Ascending aorta (tissue), 2 donors: Measurements from ENCODE around the gene RNU1-4. TPM values are rescaled to one million over a fixed set of nuclear protein-coding genes. Genes with fewer than 3 reads are reported as not detected.
"Not testable (repeated sequence)": the region's sequence is repeated elsewhere in the genome, so short reads cannot be mapped to it uniquely, and the experiment has no call there.

Experiments
- DNase-seq, 2 donors: peaks; one replicate each; pipeline ENCODE4 v3.0.0-alpha.2; 2019; ENCODE audit warnings: low spot score in 2 of 2
- H3K27ac ChIP-seq, 2 donors: fragments of 200-600 bp; sonication (generic); one replicate each; pipeline ENCODE4 v1.5.1; 2016 to 2017; ENCODE audit warnings: mild to moderate bottlenecking in 1 of 2
- H3K27me3 ChIP-seq: fragments of 200-600 bp; sonication (generic); one replicate; pipeline ENCODE4 v1.5.1; 2017
- H3K36me3 ChIP-seq, 2 donors: fragments of 200-600 bp; sonication (generic); one replicate each; pipeline ENCODE4 v1.5.1; 2016
- H3K4me1 ChIP-seq, 2 donors: fragments of 200-600 bp; sonication (generic); one replicate each; pipeline ENCODE4 v1.5.1; 2016 to 2017; ENCODE audit warnings: mild to moderate bottlenecking in 1 of 2
- H3K4me3 ChIP-seq, 2 donors: fragments of 200-600 bp; sonication (generic); one replicate each; pipeline ENCODE4 v1.5.1; 2016 to 2017; ENCODE audit warnings: mild to moderate bottlenecking in 1 of 2
- H3K9me3 ChIP-seq, 2 donors: fragments of 200-600 bp; sonication (generic); one replicate each; pipeline ENCODE4 v1.5.1; 2016
- intact Hi-C: fragments of 100-400 bp; cut with DNase I; formaldehyde crosslinking; loops from one replicate; pipeline ENCODE4 v1.15.1; 2023
- total RNA-seq: library from RNA; depleted of rRNA; stranded (reverse); fragments of >200 nt; gene quantifications from one replicate; pipeline ENCODE4 v1.1.0, GENCODE V29; 2016

The RNU1-4 gene
- total RNA-seq, 1 donor from 2014 or later: under 0.01 TPM

DNA sequence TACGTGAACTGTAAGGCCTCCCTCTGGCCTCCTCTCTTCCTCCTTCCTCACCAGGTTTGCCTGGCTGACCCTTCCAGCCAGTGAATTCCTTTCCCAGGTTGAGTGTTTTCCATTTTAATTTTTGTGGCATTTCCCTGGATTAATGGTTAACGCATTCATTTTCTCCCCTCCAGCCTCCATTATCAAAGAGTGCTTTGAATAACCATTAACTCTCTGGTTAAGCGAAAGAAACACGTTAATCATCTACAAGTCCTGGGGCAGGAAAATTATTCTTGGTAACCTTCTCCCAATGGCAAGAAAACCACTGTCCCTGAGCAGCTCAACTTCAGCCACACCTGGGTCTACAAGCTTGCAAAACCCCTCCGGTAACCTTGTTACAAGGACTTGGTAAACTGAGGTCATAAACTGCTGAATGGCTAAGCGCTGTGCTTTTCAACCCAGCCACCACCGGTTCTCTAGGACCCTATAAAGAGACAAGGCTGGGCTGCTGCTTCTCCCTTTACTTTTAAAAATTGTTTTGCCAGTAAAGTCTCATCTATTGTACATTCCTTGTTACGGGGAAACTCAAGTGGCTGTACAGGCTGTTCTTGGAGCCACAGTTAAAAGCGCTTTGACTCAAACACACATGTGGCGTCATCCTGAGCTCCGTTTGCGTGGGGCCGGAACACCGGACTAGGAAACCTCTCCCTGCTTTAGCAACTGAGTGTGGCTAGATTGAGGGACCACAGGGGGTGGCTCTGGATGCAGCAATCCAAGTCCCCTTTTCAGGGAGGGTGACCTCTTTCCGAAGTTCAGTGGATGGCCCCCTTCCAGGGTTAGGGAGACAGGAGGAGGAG is 24.7 kb downstream of the RNU1-4 start:
- DNase-seq, H3K4me3 ChIP-seq, H3K9me3 ChIP-seq, H3K36me3 ChIP-seq, H3K27me3 ChIP-seq, H3K4me1 ChIP-seq, intact Hi-C loops: not testable (repeated sequence)
- peak overlapping the region in 1 of 2 donors; percentile 27 for H3K27ac ChIP-seq

DNA sequence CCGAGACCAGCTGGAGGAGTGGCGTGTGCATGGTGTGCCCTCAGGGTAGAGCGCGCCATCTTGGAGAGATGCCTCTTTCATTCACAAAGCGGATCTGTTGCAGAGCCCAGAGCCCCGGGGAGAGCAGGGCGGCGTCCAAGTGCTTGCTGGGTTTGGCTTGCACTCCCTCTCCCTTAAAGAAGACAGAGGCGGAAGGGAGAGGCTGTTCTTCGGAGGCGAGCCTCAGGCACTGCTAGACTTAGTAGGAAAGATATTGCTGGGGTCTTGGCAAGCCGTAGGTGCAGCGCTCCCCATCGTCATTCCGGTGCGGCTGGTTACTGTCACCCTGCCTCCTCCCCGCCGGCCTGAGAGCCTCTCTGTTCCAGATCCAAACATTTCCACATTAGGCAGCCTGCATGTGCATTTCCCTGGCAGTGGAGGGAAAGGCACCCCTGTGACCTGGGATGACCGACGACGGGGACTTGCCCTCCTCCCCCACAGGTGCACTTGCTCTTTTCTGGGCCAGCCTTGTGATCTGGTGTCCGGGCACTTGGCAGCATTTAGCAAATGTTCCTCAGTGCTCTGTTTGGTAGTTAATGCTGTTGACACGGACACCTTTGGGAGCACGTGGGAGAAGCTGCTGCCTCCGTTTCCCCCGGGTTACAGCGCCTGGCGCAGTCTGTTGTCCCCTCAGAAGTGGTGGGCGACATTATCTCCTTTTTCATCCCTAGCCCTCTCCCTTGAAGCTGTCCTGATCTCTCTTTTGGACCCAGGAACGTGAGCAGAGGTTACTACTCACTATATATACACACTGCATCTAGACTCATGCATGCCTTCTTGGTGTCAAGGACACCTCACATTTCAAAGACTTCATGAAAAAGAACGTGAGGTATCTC is 25.7 kb downstream of the RNU1-4 start:
- H3K4me3 ChIP-seq: peak overlapping the region in 1 of 2 donors; percentile 6
- H3K4me1 ChIP-seq, intact Hi-C loops, H3K36me3 ChIP-seq, H3K9me3 ChIP-seq, DNase-seq, H3K27me3 ChIP-seq: not testable (repeated sequence)
- H3K27ac ChIP-seq: peak overlapping the region in 1 of 2 donors; percentile 18

DNA sequence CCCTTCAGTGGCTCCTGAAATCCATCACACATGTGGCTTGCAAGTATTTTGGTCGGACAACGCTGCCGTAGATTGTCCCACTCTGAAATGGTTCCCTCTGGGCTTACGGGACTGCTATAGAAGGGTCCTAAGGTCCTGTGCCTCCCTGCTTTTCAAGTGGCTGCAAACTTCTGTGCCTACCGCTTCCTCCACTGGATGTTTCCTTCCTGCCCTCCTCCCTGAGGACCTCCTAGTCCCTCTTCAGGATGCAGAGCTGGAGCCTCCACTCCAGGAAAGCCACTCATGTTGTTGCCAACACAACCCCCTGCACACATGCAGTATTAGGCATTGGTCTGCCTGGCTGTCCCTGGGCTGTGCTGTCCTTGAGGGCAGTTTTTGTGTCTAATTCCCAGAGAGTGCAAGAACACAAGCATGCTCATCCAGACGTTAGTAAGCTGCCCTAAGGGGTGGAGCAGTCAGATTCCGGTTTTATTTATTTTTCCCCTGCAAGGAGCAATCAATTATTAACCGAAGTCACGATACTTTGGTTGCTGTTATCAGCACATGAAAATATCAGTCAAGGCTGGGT is 26.5 kb downstream of the RNU1-4 start:
- H3K36me3 ChIP-seq, H3K27me3 ChIP-seq, H3K4me3 ChIP-seq, H3K4me1 ChIP-seq, intact Hi-C loops, H3K9me3 ChIP-seq, H3K27ac ChIP-seq: not testable (repeated sequence)
- DNase-seq: peak in 1 of 2 donors; percentile 52

- H3K27ac ChIP-seq, intact Hi-C loops, H3K4me3 ChIP-seq, H3K9me3 ChIP-seq, H3K4me1 ChIP-seq, H3K27me3 ChIP-seq, DNase-seq, H3K36me3 ChIP-seq: not testable (repeated sequence)
These were observed 29.9 kb downstream of the RNU1-4 start for GRCh38 chr1:16770139-16770759.

GRCh38 chr1:16770896-16771446 is 30.7 kb downstream of the RNU1-4 start:
- intact Hi-C loops, H3K4me3 ChIP-seq, DNase-seq, H3K4me1 ChIP-seq, H3K9me3 ChIP-seq, H3K36me3 ChIP-seq, H3K27me3 ChIP-seq, H3K27ac ChIP-seq: not testable (repeated sequence)

DNA sequence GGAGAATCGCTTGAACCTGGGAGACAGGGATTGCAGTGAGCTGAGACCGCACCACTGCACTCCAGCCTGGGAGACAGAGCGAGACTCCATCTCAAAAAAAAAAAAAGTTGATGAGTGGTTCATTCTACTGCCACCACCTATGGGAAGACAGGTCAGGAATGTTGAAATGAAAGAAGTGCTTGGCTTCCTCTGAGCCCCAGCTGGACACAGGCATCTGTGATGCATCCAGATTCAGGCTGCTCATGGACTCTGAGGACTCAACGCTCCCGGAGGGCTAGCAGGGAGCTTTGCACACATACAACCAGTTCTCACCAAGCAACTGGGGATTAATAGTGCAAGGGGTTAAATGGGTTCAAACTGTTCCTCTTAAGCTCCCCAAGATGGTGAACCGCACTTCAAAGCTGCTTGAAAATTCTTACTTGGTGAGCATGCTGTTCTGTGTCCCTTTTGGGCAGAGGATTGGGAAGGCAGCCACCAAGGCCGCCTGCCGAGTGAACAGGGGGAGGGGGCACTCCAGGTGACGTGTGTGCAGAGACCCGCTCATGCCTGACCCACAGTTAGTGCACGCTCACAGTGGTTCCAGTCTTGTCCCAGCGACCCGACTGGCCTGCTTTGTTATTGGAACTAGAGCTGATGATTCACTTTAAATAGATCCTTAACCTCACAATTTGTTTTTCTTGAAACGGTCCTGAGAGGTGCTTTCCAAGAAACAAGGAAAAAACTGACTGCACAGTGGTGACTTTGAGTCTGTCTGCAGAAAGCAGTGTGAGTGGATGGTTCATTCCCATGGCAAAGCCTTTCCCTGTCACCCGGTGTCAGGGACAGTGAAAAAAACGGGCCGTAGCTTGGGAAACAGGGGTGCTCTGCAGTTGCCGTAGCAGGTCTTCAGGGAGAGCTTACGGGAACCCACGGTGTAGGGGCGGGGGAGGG is 32.2 kb downstream of the RNU1-4 start:
- DNase-seq: peak; percentile 36 to 89
- peak overlapping the region; percentile 10 to 33 for H3K4me3 ChIP-seq
- H3K27me3 ChIP-seq, H3K36me3 ChIP-seq, H3K4me1 ChIP-seq, intact Hi-C loops, H3K9me3 ChIP-seq: not testable (repeated sequence)
- H3K27ac ChIP-seq: peak overlapping the region in 1 of 2 donors; percentile 54

- DNase-seq, H3K27ac ChIP-seq, intact Hi-C loops, H3K36me3 ChIP-seq, H3K4me1 ChIP-seq, H3K27me3 ChIP-seq, H3K4me3 ChIP-seq, H3K9me3 ChIP-seq: not testable (repeated sequence)
These were observed 32.9 kb downstream of the RNU1-4 start for GRCh38 chr1:16773205-16773596.

GRCh38 chr1:16773723-16774122 is 33.4 kb downstream of the RNU1-4 start:
- H3K9me3 ChIP-seq, H3K4me1 ChIP-seq, intact Hi-C loops, H3K27ac ChIP-seq, DNase-seq, H3K27me3 ChIP-seq, H3K4me3 ChIP-seq, H3K36me3 ChIP-seq: not testable (repeated sequence)

GRCh38 chr1:16774773-16775172 is 34.5 kb downstream of the RNU1-4 start:
- H3K9me3 ChIP-seq, DNase-seq, H3K36me3 ChIP-seq, H3K4me1 ChIP-seq, H3K27me3 ChIP-seq, H3K4me3 ChIP-seq, H3K27ac ChIP-seq, intact Hi-C loops: not testable (repeated sequence)

GRCh38 chr1:16775290-16775689 is 35.0 kb downstream of the RNU1-4 start:
- H3K36me3 ChIP-seq, H3K9me3 ChIP-seq, DNase-seq, intact Hi-C loops, H3K4me3 ChIP-seq, H3K4me1 ChIP-seq, H3K27me3 ChIP-seq, H3K27ac ChIP-seq: not testable (repeated sequence)

GRCh38 chr1:16776248-16776647 is 35.9 kb downstream of the RNU1-4 start:
- H3K9me3 ChIP-seq, H3K4me3 ChIP-seq, H3K36me3 ChIP-seq, H3K4me1 ChIP-seq, DNase-seq, H3K27ac ChIP-seq, intact Hi-C loops, H3K27me3 ChIP-seq: not testable (repeated sequence)

- H3K4me1 ChIP-seq, H3K9me3 ChIP-seq, DNase-seq, H3K27me3 ChIP-seq, H3K27ac ChIP-seq, intact Hi-C loops, H3K36me3 ChIP-seq, H3K4me3 ChIP-seq: not testable (repeated sequence)
These were observed 36.5 kb downstream of the RNU1-4 start for GRCh38 chr1:16776835-16777234.

GRCh38 chr1:16777821-16778220 is 37.5 kb downstream of the RNU1-4 start:
- intact Hi-C loops, H3K4me1 ChIP-seq, H3K36me3 ChIP-seq, H3K27ac ChIP-seq, H3K4me3 ChIP-seq, DNase-seq, H3K9me3 ChIP-seq, H3K27me3 ChIP-seq: not testable (repeated sequence)
